Measurements from ENCODE around the gene PLEKHJ1.
"Not testable (repeated sequence)": the region's sequence is repeated elsewhere in the genome, so short reads cannot be mapped to it uniquely, and the experiment has no call there.

Gene PLEKHJ1

DNA sequence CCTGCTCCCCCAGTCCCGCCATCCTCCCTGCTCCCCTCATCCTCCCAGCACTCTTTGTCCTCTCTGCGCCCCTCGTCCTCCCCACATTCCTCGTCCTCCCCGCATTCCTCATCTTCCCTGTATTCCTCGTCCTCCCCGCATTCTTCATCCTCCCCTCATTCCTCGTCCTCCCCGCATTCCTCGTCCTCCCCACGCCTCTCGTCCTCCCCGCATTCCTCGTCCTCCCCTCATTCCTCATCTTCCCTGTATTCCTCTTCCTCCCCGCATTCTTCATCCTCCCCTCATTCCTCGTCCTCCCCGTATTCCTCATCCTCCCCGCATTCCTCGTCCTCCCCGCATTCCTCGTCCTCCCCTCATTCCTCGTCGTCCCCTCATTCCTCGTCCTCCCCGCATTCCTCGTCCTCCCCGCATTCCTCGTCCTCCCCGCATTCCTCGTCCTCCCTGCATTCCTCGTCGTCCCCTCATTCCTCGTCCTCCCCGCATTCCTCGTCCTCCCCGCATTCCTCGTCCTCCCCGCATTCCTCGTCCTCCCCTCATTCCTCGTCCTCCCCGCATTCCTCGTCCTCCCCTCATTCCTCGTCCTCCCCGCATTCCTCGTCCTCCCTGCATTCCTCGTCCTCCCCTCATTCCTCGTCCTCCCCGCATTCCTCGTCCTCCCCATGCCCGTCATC lies 35.4 kb downstream of the PLEKHJ1 start:
- not testable (repeated sequence) for DNase-seq (ENCODE audit: low read depth in 3 of 3, low spot score in 1 of 3)

GRCh38 chr19:2199861-2200623 lies 36.1 kb downstream of the PLEKHJ1 start:
- no peak for DNase-seq (ENCODE audit: low read depth in 3 of 3, low spot score in 1 of 3)

DNA sequence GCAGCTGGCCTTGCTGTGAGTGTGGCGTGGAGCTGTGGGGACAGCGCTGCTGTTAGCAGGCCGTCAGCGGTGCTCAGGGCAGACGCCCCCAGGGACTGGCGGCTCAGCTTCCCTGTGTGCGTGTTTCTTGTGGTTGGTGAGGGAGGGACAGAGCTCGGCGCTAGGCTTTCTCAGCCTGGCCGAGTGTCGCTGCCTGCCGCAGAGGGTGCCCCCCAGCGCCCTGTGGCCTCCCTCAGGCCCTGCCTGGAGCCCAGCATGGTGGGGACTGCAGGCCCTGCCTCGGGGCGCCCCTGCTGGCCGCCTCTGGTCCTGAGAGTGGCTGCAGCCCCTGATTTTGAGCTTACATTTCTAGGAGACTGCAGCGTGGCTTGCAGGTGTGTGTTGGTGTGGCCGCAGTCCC lies 36.9 kb downstream of the PLEKHJ1 start:
- no peak for DNase-seq (ENCODE audit: low read depth in 3 of 3, low spot score in 1 of 3)

- no peak for DNase-seq (ENCODE audit: low read depth in 3 of 3, low spot score in 1 of 3)
Observed at GRCh38 chr19:2198317-2198716, 37.8 kb downstream of the PLEKHJ1 start.

DNA sequence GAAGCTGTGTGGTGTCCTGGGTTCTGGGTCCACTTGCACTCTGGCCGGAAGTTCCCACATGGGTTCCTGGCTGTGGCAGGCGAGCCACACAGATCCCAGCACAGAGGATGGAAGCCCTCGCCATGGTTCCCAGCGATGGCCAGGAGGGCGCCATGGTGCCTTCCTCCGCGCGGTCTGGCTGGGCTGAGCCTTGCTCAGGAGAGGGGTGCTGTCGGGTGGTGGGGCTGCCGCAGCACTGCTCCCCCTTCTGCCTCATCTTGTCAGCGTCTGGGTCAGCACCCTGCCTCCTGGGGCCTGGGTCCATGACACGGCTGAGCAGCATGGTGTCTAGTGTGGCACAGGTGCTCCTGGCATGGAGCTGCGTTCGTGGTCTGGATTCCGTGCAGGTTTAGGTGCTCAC lies 38.9 kb downstream of the PLEKHJ1 start:
- no peak for DNase-seq (ENCODE audit: low read depth in 3 of 3, low spot score in 1 of 3)

GRCh38 chr19:2195914-2196313 lies 40.2 kb downstream of the PLEKHJ1 start:
- DNase-seq (ENCODE audit: low read depth in 3 of 3, low spot score in 1 of 3) = no peak

- DNase-seq (ENCODE audit: low read depth in 3 of 3, low spot score in 1 of 3) = no peak
Observed at GRCh38 chr19:2195361-2195760, 40.8 kb downstream of the PLEKHJ1 start.

GRCh38 chr19:2194513-2195078 lies 41.5 kb downstream of the PLEKHJ1 start:
- DNase-seq (ENCODE audit: low read depth in 3 of 3, low spot score in 1 of 3) = no peak

GRCh38 chr19:2193807-2194206 lies 42.3 kb downstream of the PLEKHJ1 start:
- no peak for DNase-seq (ENCODE audit: low read depth in 3 of 3, low spot score in 1 of 3)

DNA sequence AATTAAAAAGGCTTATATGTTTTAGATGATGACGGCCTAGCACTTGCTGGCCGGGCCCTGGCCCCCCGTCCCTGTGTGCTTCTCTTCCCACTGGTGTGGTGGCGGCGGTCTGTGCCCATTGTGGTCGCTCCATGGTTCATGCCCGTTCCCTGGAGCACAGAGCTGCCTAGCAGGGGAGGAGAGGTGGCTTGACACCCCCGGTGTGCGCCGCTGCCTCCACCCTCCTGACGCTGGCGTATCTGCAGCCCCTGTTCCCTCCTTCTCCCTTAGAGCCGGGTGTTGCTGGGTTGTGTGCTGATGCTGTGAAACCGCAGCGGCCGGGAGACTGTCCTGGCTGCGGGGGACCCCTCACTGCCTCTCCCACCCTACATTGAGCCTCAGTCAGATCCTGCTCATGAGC lies 43.3 kb downstream of the PLEKHJ1 start:
- no peak for DNase-seq (ENCODE audit: low read depth in 3 of 3, low spot score in 1 of 3)

DNA sequence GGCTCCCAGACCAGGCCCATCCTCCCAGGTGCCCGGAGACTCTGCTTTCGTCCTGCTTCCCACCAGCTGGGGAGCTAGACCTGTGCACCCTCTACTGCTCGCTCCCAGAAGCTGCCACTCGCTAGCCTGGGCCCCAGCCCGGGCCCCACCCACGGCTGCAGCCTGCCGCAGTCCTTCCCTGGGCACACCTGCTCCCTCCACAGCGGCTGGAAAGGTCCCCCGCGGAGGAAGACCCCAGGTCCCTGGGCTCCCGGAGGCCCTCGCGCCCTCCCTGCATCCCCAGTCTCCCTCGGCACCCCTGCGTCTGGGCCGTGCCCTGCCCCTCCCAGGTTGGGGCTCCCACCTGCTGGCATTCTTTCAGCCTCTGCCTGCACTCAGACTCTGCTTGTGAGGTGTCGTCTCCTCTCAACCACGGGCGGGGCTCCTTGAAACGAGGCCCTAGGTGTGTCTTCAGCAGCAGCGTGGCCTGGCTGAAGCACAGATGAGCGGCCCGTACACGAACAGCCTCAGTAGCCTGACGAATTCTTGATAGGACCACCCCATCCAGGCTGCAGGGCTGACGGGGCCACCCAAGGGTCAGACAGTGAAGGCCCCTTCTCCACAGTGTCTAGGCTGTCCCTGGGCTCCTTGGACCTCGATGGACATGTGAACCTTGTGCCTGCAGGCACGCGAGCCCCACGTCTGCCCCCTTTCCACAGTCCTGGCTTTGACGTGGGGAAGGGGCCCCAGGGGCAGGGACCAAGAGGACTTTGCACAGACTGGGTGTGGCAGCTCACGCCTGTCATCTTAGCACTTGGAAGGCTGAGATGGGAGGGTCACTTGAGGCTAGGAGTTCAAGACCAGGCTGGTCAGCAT lies 44.4 kb downstream of the PLEKHJ1 start:
- DNase-seq (ENCODE audit: low read depth in 3 of 3, low spot score in 1 of 3) = no peak

DNA sequence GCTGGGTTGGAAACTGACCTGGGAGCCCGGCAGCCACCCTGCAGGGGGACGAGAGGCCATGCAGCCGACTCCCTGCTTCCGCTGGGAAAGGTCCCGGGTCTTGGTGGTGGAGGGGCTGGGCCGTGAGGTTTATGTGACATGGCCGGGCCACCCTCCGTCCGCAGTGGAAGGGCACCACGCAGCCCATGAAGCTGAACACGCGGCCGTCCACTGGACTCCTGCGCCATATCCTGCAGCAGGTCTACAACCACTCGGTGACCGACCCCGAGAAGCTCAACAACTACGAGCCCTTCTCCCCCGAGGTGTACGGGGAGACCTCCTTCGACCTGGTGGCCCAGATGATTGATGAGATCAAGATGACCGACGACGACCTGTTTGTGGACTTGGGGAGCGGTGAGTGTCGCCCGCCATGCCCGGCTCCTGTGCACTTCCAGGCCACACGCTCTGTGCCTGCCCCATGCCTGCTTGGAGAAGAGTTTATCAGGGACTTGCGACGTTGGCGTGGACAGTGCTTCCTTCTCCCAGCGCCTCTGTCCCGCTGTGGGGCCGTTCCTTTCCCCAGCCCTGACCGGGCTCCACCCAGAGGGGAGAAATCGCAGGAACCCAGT lies 45.2 kb downstream of the PLEKHJ1 start:
- no peak for DNase-seq (ENCODE audit: low read depth in 3 of 3, low spot score in 1 of 3)

- no peak for DNase-seq (ENCODE audit: low read depth in 3 of 3, low spot score in 1 of 3)
Observed at GRCh38 chr19:2189880-2190279, 46.2 kb downstream of the PLEKHJ1 start.

- no peak for DNase-seq (ENCODE audit: low read depth in 3 of 3, low spot score in 1 of 3)
Observed at GRCh38 chr19:2188708-2189385, 47.3 kb downstream of the PLEKHJ1 start.

- no peak for DNase-seq (ENCODE audit: low read depth in 3 of 3, low spot score in 1 of 3)
Observed at GRCh38 chr19:2187159-2187558, 49.0 kb downstream of the PLEKHJ1 start.

GRCh38 chr19:2186071-2186846 lies 49.9 kb downstream of the PLEKHJ1 start:
- DNase-seq (ENCODE audit: low read depth in 3 of 3, low spot score in 1 of 3) = no peak

DNA sequence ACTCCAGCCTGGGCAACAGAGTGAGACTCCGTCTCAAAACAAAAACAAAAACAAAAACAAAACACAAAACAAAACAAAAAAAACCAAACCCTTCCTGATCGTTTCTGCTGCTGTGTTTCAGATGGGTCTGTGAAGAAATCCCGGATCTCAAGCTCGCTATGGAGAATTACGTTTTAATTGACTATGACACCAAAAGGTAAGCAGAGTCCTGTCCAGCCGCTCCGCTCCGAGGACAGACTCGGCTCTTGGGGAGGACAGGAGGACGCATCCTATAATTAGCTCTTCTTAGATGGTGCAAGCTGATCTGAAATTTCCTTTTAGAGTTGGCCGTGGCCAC lies 50.4 kb downstream of the PLEKHJ1 start:
- DNase-seq (ENCODE audit: low read depth in 3 of 3, low spot score in 1 of 3) = no peak

- DNase-seq (ENCODE audit: low read depth in 3 of 3, low spot score in 1 of 3) = no peak
Observed at GRCh38 chr19:2184422-2184975, 51.6 kb downstream of the PLEKHJ1 start.

Measured in stimulated activated CD4-positive, alpha-beta T cell treated with anti-CD3 and anti-CD28 coated beads, TNF-alpha, amount 100 ng/mL, for 1 hour (primary cell).